ENCODE data around the gene POFUT2.

POFUT2 gene

DNA sequence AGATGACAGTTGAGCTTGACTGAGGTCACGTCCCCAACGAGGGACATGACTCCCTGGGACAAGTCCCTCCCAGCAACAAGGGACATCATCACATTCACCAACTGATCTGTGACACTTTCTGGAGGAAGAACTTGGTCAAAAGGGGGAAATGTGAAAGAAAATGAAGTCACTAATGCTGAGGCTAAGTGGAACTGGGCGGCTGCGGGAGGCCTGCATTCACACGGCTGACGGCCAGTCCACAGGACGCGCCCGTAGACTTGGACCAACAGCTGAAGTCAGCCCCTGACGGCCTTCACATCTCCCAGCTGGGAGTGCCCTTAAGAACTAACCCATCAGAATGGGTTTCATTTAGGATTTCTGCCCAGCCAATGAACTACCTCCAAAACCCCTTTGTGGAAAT lies 26.6 kb downstream of the POFUT2 start:
- TF ChIP-seq REST (IDR thresholded peaks at IDR 0.05; ENCODE audit: insufficient replicate concordance, low read depth) (no peak), GABPA (IDR thresholded peaks at IDR 0.05; ENCODE audit: low read depth) (no peak), SPI1 (IDR thresholded peaks at IDR 0.05; ENCODE audit: borderline replicate concordance, low read depth) (no peak), POLR2AphosphoS5 (IDR thresholded peaks at IDR 0.05; ENCODE audit: low read depth) (no peak)
- TF ChIP-seq, protein P1, sequence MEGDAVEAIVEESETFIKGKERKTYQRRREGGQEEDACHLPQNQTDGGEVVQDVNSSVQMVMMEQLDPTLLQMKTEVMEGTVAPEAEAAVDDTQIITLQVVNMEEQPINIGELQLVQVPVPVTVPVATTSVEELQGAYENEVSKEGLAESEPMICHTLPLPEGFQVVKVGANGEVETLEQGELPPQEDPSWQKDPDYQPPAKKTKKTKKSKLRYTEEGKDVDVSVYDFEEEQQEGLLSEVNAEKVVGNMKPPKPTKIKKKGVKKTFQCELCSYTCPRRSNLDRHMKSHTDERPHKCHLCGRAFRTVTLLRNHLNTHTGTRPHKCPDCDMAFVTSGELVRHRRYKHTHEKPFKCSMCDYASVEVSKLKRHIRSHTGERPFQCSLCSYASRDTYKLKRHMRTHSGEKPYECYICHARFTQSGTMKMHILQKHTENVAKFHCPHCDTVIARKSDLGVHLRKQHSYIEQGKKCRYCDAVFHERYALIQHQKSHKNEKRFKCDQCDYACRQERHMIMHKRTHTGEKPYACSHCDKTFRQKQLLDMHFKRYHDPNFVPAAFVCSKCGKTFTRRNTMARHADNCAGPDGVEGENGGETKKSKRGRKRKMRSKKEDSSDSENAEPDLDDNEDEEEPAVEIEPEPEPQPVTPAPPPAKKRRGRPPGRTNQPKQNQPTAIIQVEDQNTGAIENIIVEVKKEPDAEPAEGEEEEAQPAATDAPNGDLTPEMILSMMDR (IDR thresholded peaks at IDR 0.05; ENCODE audit: insufficient read depth, low read length), result no peak
- no peak overlapping the region for H3K27ac ChIP-seq (replicated peaks)
- peaks cover 7% of the 10 kb centered on the region for H3K27me3 ChIP-seq (ENCODE audit: insufficient read depth, poor library complexity, severe bottlenecking)
- H3K4me3 ChIP-seq (replicated peaks; ENCODE audit: insufficient read depth, low read length), result no peak overlapping the region
- DNase-seq (ENCODE audit: low read depth in 1 of 2, low spot score in 1 of 2), result no peak

DNA sequence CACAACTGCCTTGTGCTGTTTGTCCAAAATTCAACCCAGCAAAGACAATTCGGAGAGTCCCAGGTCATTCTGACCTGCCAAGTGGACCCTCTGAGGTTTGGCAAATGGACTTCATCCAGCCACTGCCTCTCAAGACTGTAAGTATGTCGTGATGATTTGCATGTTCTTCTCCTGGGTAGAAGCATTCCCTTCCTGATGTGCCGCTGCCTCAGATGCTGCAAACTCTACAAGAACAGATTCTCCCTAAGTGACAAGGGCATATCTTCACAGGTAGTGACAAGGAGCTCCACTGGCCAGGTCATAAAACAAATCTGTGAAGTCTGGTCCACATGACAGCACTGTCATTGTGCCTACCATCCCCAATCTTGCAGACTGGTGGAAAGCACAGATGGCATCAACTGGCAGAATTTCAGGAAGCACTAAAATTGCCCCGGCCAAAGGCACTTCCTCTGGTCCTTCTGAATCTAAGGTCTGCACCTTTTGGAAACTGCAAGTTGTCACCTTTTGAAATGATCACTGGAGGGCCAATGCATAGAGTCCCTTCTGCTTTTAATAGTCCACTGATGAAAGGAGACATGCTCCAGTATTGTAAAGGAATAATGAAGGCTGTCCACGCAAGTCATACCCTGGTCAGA lies 27.4 kb downstream of the POFUT2 start:
- TF ChIP-seq GABPA (IDR thresholded peaks at IDR 0.05; ENCODE audit: low read depth), result no peak
- TF ChIP-seq, protein P1 (IDR thresholded peaks at IDR 0.05; ENCODE audit: insufficient read depth, low read length), result no peak
- TF ChIP-seq SPI1 (IDR thresholded peaks at IDR 0.05; ENCODE audit: borderline replicate concordance, low read depth), result no peak
- H3K27ac ChIP-seq (replicated peaks), result no peak overlapping the region
- peaks cover 7% of the 10 kb centered on the region for H3K27me3 ChIP-seq (ENCODE audit: insufficient read depth, poor library complexity, severe bottlenecking)

DNA sequence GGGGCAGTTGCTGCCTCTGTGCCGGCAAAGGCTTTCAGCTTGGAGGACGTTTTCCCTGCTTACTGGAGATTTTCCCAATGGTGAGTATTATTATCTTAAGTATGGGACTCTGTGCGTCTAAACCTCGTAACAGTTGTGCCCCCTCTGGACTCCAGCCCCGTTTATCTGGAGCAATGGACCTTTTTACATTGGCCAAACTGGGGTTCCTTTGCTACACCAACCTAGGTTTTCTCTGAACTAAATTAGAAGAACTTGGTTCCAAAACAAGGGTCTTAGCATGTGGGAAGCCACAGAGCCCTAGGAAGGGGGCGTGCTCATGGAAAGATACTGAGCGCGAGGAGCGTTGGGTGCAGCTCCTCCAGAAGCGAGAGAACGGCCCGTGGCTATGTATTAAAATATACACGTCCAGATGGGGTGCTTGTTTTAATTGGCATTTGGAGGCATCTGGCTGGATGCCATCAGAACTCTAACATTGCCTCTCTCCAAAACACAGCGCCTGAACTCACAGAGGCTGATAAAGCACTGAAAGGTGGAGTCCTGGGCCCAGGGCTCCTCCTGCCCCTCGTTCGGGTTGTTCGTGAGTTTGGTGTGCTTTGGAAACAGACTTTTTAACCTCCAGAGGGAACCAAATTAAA lies 28.4 kb downstream of the POFUT2 start:
- no peak for DNase-seq (ENCODE audit: low read depth in 1 of 2, low spot score in 1 of 2)
- H3K4me3 ChIP-seq (replicated peaks; ENCODE audit: insufficient read depth, low read length), result no peak overlapping the region
- H3K27me3 ChIP-seq (ENCODE audit: insufficient read depth, poor library complexity, severe bottlenecking), result peaks cover 7% of the 10 kb centered on the region
- H3K27ac ChIP-seq (replicated peaks), result no peak overlapping the region
- no peak for TF ChIP-seq POLR2AphosphoS5 (IDR thresholded peaks at IDR 0.05; ENCODE audit: low read depth)
- no peak for TF ChIP-seq GABPA (IDR thresholded peaks at IDR 0.05; ENCODE audit: low read depth)
- TF ChIP-seq, protein P1 (IDR thresholded peaks at IDR 0.05; ENCODE audit: insufficient read depth, low read length), result no peak
- no peak for TF ChIP-seq SPI1 (IDR thresholded peaks at IDR 0.05; ENCODE audit: borderline replicate concordance, low read depth)
- no peak for TF ChIP-seq REST (IDR thresholded peaks at IDR 0.05; ENCODE audit: insufficient replicate concordance, low read depth)

More for the DNA sequence above, 27.4 kb downstream of the POFUT2 start:
- no peak for DNase-seq (ENCODE audit: low read depth in 1 of 2, low spot score in 1 of 2)
- H3K4me3 ChIP-seq (replicated peaks; ENCODE audit: insufficient read depth, low read length), result no peak overlapping the region
